ENCODE data around the gene CD48.
"Not testable (repeated sequence)": the region's sequence is repeated elsewhere in the genome, so short reads cannot be mapped to it uniquely, and the experiment has no call there.

CD48 gene

GRCh38 chr1:160674415-160674814, 37.2 kb downstream of the CD48 start:
- DNase-seq: no peak

GRCh38 chr1:160672789-160673695, 38.6 kb downstream of the CD48 start:
- no peak for DNase-seq

GRCh38 chr1:160671603-160672517, 39.8 kb downstream of the CD48 start:
- DNase-seq: no peak

- DNase-seq: no peak
These were observed 40.9 kb downstream of the CD48 start for GRCh38 chr1:160670701-160671100.

- DNase-seq: no peak
These were observed 41.8 kb downstream of the CD48 start for GRCh38 chr1:160669802-160670201.

- DNase-seq: no peak
These were observed 42.3 kb downstream of the CD48 start for GRCh38 chr1:160669276-160669675.

DNA sequence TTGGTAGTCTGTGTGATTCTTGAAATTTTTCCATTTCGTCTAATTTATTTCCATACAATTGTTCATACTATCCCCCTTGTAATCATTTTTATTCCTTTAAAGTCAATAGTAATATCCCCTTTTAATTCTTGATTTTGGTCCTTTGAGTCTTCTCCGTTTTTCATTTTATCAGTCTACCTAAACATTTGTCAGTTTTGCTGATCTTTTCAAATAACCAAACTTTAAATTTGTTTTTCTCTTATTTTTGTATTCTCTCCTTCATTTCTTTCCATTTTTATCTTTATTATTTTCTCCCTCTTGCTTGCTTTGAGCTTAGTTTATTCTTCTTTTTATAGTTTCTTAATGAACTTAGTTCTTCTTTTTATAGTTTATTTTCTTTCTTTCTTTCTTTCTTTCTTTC, 43.7 kb downstream of the CD48 start:
- no peak for DNase-seq

GRCh38 chr1:160666079-160666442, 45.6 kb downstream of the CD48 start:
- DNase-seq: no peak

- DNase-seq: no peak
These were observed 46.1 kb downstream of the CD48 start for GRCh38 chr1:160665330-160666078.

DNA sequence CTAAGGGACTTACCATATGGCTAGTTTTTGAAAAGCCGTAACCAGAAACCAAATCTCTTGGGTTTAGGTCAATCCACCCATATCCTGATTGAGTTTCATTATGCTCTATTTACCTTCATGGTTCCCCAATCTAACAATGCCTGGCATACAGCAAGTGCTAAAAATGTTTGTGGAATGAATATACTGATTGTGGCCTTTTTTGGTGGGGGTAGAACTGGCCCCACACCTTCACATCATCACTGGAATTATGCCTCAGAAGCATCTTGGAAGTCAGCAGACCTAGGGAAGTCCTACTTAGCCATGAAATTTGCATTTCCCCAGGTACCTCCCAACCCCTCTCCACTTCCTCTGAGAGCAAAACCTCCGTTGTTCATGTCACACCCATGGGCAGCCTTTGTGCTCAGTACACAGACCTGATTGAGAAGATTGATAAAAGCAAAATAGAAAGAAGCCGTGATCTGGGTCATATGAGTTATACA, 47.0 kb downstream of the CD48 start:
- DNase-seq: no peak

- no peak for DNase-seq
These were observed 48.7 kb downstream of the CD48 start for GRCh38 chr1:160662910-160663309.

- DNase-seq: no peak
These were observed 52.1 kb downstream of the CD48 start for GRCh38 chr1:160659566-160659965.

- no peak for DNase-seq
These were observed 52.8 kb downstream of the CD48 start for GRCh38 chr1:160658814-160659193.

DNA sequence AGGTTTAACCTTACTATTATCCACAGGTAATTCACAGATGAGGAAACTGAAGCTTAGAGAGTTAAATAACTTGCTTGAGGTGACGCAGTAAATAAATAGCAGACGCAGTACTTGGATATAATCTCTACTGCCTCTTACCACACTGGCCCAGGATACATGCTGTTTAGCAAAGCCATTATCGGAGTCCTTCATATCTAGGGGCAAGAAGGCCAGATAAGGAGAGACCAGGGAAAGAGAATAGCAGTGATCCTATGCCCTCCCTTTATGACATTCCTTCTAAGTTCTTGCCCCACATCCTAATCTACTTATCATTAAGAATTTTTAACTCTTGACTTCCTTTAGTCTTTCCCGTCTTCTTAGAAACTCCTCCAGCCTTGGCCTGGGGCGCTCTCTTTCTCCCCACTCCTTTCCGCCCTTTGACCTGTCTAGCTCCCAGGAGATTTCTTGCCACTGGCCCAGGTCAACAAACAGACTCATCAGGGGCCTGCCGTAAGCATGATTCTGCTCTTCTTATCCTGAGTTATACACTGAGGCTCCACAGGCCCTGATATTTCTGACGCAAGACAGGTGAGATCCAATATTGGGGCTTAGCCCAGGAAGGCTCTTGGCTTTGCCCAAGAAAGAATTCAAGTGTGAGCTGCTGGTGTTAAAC, 53.3 kb downstream of the CD48 start:
- no peak for DNase-seq

DNA sequence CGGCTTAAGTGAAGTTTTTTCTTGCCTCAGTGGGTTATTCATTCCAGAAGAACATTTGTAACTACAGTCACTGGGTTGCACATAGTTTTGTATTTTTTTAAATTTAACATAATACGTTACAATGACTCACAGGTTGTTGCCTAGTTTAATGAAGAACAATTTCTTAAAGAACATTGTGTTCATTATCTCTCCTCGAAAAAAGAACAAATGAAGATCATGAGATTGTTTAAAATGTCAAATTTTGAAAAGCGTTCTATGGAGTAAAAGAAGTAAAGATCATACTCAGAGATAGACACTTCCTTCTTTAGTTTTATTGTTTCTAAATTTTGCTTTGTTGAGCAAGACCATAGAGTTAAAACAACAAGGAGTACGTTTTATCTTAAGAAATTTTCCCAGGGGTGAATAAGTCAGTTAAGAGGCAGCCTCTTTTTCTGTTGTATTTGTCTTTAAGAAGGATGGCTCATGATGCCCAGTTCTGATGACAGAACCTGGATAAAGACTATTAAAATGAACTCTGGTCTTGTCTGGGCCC, 54.3 kb downstream of the CD48 start:
- DNase-seq: peak; percentile 59

DNA sequence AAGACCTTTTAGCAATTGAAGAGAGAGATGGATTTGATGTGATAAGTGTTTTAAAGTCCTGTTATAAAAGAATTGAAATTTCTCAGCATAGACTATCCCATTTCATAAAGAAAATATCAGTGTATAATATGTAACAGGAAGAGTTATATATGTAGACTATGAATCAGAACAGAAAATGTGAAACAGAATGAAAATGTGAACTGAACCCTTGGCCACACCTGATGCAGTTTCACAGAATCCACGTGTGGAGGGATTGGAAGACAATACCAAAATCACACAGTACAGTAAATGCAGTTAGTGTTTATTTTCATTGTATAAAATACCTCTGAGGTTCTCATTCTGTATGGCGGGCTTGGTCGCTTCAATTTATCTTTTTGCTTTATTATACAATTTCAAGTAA, 54.9 kb downstream of the CD48 start:
- DNase-seq: no peak

- no peak for DNase-seq
These were observed 58.0 kb downstream of the CD48 start for GRCh38 chr1:160653620-160654016.

DNA sequence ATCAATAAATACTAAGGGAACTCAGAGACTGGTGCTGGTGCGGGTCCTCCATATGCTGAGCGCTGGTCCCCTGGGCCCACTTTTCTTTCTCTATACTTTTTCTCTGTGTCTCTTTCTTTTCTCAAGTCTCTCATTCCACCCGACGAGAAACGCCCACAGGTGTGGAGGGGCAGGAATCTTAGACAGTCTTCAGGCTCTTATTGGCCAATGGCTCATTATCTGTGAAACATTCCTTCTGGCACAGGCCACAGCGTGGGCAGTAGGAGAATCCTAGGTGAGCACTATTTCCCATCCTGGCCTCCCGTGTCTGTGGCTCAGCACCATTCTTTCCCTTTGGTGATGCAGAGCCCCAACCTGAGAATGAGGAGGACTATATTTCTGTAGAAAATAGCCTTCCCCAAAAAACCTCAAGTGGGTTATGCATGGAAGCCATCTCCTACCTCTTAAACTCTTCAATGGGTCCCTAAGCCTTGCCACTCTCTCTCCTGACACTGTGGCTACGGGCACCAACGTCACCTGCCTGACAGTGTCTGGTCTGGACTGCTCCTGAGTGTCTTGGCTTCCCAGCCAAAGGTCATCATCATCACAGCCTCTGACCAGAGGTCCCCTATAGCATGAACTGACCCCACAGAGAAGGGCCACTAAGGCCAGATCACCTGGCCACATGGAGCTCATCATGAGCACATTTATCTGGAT, 58.5 kb downstream of the CD48 start:
- DNase-seq: no peak

GRCh38 chr1:160652065-160652641, 59.5 kb downstream of the CD48 start:
- not testable (repeated sequence) for DNase-seq

DNA sequence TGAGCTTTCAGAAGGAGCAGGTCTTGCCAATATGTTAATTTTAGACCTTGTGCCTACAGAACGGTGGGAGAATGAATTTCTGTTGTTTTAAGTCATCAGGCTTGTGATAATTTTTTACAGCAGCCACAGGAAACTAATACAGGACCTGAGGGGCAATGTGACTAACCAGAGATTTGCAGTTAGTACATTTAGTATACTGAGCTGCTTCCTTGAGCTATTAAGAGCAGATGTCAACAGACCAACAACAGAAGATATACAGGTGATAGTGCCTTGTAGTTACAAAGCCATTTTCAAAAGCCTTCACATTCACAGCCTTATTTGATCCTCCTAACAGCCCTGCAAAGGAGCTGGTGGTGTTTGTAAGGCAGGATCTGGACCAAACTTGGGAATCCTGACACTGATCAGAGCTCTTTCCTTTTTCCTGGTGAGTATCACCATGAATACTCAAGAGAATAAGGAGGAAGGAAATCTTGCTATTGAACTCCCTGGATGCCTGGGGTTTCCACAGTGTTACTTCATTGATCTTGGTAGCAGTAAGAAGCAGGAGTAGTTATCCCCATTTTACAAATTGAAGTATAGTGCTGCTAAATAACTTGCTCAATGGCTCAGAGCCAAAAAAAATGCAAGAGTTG, 60.1 kb downstream of the CD48 start:
- no peak for DNase-seq

DNA sequence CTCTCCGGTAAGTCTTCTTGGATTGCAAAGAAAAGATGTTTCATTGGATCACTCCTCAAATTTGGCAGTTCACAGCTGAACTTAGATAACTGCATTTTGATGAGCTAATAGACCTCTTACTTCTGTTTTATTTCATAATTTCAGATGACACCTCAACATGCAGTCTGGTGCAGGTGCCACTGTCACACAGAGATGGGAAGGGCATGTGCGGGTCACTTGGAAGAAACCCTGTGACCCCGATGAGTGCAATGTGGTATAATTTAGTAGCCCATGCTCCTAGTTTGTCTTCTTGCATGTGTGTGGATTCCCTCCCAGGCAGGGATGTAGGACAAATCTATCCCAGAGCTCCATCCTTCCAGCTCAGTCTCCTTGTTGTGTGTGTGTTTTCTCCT, 64.3 kb downstream of the CD48 start:
- DNase-seq: no peak
